ENCODE results near the gene EPS15. TPM values are rescaled to one million over a fixed set of nuclear protein-coding genes. Genes with fewer than 3 reads are reported as not detected.

The EPS15 gene
- total and polyA plus RNA-seq, 2 of the 8 experiments (the other 6 are each of a cell fraction or from before 2014, with no cell fraction given): 15.9 to 57.2 TPM

DNA sequence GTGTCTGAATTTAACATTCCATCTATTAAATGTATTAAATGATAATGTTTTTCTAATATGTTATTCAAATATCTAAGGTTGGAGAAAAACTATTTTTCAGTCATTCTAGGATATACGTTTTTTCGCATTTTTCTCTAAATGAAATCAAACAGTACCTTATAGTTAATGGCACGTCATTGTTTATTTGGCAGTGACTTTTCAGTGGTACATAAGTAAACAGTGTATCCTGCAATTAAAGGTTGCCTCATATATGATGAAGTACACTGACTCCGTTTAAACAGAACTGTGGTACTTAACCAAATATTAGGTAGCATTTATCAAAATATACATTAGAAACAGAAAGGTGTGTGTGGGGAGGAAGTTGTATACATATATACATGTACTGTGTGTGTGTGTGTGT lies 79.2 kb downstream of the EPS15 start:
- Histone ChIP-seq H3K4ac (replicated peaks; ENCODE audit: insufficient read length, low read depth, low read length) (no peak overlapping the region), H4K5ac (ENCODE audit: insufficient read length, low read depth, low read length) (no peak overlapping the region), H3K14ac (ENCODE audit: insufficient read length) (no peak overlapping the region), H2AFZ (ENCODE audit: low read length) (no peak overlapping the region), H3K79me2 (ENCODE audit: control insufficient read depth in 1 of 2, insufficient read depth in 2 of 2, low read length in 2 of 2) (no peaks in the 10 kb centered on the region), H3K9ac (replicated peaks in 1 of 4; ENCODE audit: extremely low read depth in 1 of 4, low read depth in 3 of 4, low read length in 3 of 4) (no peak overlapping the region), H3K9me3 (ENCODE audit: insufficient read depth in 2 of 2, low read depth in 1 of 2, low read length in 1 of 2) (no peaks in the 10 kb centered on the region), H4K91ac (replicated peaks; ENCODE audit: insufficient read length, low read length) (no peak overlapping the region), H2BK120ac (replicated peaks; ENCODE audit: low read depth, low read length) (no peak overlapping the region), H4K20me1 (replicated peaks in 1 of 2; ENCODE audit: control insufficient read depth in 1 of 2, insufficient read depth in 2 of 2, low read length in 2 of 2) (no peaks in the 10 kb centered on the region), H3K23me2 (ENCODE audit: low read depth, low read length) (no peaks in the 10 kb centered on the region), H3K18ac (ENCODE audit: extremely low read depth, low read length) (no peak overlapping the region), H4K8ac (ENCODE audit: extremely low read depth, insufficient read depth, low read length) (no peak overlapping the region), H2BK5ac (ENCODE audit: low read depth, low read length) (no peak overlapping the region), H3K27me3 (replicated peaks in 1 of 4; ENCODE audit: control insufficient read depth in 3 of 4, extremely low read depth in 1 of 4, insufficient read depth in 3 of 4, low read length in 3 of 4) (peaks cover 0 to 1% (median 0%) of the 10 kb centered on the region in 4 experiments; a peak in 1 of 7 replicates), H3K27ac (ENCODE audit: low read depth, low read length) (no peak overlapping the region), H2BK15ac (ENCODE audit: low read length) (no peak overlapping the region), H3K36me3 (ENCODE audit: control insufficient read depth in 2 of 4, insufficient read depth in 4 of 4, low read length in 3 of 4) (peaks cover 0 to 10% (median 2%) of the 10 kb centered on the region in 4 experiments; a peak in 2 of 8 replicates), H3K79me1 (ENCODE audit: low read depth, low read length) (no peaks in the 10 kb centered on the region), H3K4me1 (replicated peaks in 1 of 4; ENCODE audit: control insufficient read depth in 3 of 4, insufficient read depth in 4 of 4, low read length in 3 of 4) (no peaks in the 10 kb centered on the region), H3K56ac (replicated peaks; ENCODE audit: insufficient read length, low read depth, low read length) (no peak overlapping the region), H3K4me3 (ENCODE audit: extremely low read depth in 1 of 4, insufficient read depth in 2 of 4, low read depth in 3 of 4, low read length in 4 of 4) (no peak overlapping the region), H2BK20ac (ENCODE audit: low read length) (no peak overlapping the region), H3K23ac (ENCODE audit: insufficient read length) (no peak overlapping the region), H3K4me2 (ENCODE audit: insufficient read depth in 1 of 2, low read depth in 2 of 2, low read length in 2 of 2) (no peak overlapping the region), H2BK12ac (ENCODE audit: low read depth, low read length) (no peak overlapping the region), H2AK5ac (ENCODE audit: low read depth, low read length) (no peak overlapping the region)
- TF ChIP-seq ASH2L (IDR thresholded peaks at IDR 0.05; ENCODE audit: low read length) (no peak), KDM1A (IDR thresholded peaks at IDR 0.05; ENCODE audit: borderline replicate concordance, low read length) (no peak), EZH2 (IDR thresholded peaks at IDR 0.05; ENCODE audit: low read depth, low read length, severe bottlenecking) (no peak), NRF1 (IDR thresholded peaks at IDR 0.05; ENCODE audit: low read depth, low read length) (no peak), SP2 (IDR thresholded peaks at IDR 0.05; ENCODE audit: low read length) (no peak), TEAD4 (IDR thresholded peaks at IDR 0.05; ENCODE audit: low read depth, low read length) (no peak), SIX5 (IDR thresholded peaks at IDR 0.05; ENCODE audit: low read depth, low read length) (no peak), KDM5A (IDR thresholded peaks at IDR 0.05; ENCODE audit: low read length) (no peak), YY1 (IDR thresholded peaks at IDR 0.05; ENCODE audit: low read depth, low read length) (no peak), JUND (IDR thresholded peaks at IDR 0.05; ENCODE audit: low read length) (no peak), NANOG (IDR thresholded peaks at IDR 0.05; ENCODE audit: insufficient read depth, low read depth, low read length, poor library complexity, severe bottlenecking) (no peak), MAFK (IDR thresholded peaks at IDR 0.05; ENCODE audit: low read depth, low read length) (no peak), RNF2 (IDR thresholded peaks at IDR 0.05; ENCODE audit: borderline replicate concordance, low read depth, low read length, missing control alignments, poor library complexity, severe bottlenecking) (no peak), CEBPB (IDR thresholded peaks at IDR 0.05; ENCODE audit: low read depth, low read length) (no peak), SRF (IDR thresholded peaks at IDR 0.05; ENCODE audit: low read depth, low read length) (no peak)
- POLR2A ChIA-PET (ENCODE audit: partially characterized antibody): no interaction called here
- DNase-seq (ENCODE audit: low read depth in 1 of 2, low spot score in 2 of 2) (no peak), FAIRE-seq (no peak)
- WGBS, 2 experiments (ENCODE audit: extremely low coverage in 1 of 2, insufficient coverage in 1 of 2, insufficient read length in 1 of 2, insufficient replicate concordance in 2 of 2, low coverage in 1 of 2, low lambda C conversion rate in 2 of 2, missing lambda C conversion rate in 1 of 2): 86% methylated on average over 4 of the region's 4 CpGs; no CpG with 5 or more reads in 1 of the 2 experiments
- CTCF ChIA-PET (ENCODE audit: partially characterized antibody): no interaction called here

Measured in H1 (cell line).